Activated T-cell treated with anti-CD3 and anti-CD28 coated beads for 4 hours (primary cell): ENCODE measurements around the gene PAK3.

Source experiments
- DNase-seq: peaks from one replicate; pipeline ENCODE4 v3.0.0-alpha.2; 2020

The PAK3 gene

GRCh38 chrX:111265486-111265885 lies 169.5 kb downstream of the PAK3 start:
- no peak for DNase-seq

- DNase-seq: no peak
Observed at GRCh38 chrX:111268506-111268905, 172.5 kb downstream of the PAK3 start.

DNA sequence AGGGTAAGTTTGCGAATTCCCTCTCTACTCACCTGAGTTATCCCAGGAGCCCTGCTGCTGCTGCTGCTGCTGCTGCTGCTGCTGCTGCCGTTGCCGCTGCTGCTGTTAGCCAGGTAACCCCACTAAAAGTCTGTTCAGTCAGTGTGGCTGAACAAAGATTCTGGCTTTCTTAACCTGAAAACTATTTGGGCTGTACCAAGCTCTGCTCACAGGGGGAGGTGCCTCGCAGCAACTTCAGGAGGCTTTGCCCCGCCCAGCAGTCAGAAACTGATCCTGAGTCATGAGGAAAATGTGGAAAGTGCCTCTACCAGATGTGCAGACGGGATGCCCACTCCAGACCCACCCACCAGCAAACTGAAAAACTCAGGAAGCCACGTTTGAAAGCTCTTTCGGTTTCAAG lies 174.3 kb downstream of the PAK3 start, which contains the start of gene CAPN6:
TSS of gene CAPN6 (minus strand) at position 145 of the 400 bp plus-strand sequence. CDS start 6,547 bp downstream, outside the sequence.
- DNase-seq: no peak
